Suprapubic skin (tissue), 4 donors: ENCODE measurements around the gene NGB. TPM values are rescaled to one million over a fixed set of nuclear protein-coding genes. Genes with fewer than 3 reads are reported as not detected.

Experiments used
- DNase-seq, 2 donors: peaks; one replicate each; pipeline ENCODE4 v3.0.0-alpha.2; 2019; ENCODE audit warnings: low spot score in 2 of 2
- H3K27ac ChIP-seq: fragments of 200-600 bp; sonication (generic); one replicate; pipeline ENCODE4 v1.5.1; 2019
- H3K27me3 ChIP-seq: fragments of 200-600 bp; sonication (generic); one replicate; pipeline ENCODE4 v1.5.1; 2019
- H3K36me3 ChIP-seq: fragments of 200-600 bp; sonication (generic); one replicate; pipeline ENCODE4 v1.5.1; 2019
- H3K4me1 ChIP-seq: fragments of 200-600 bp; sonication (generic); one replicate; pipeline ENCODE4 v1.5.1; 2019
- H3K4me3 ChIP-seq: fragments of 200-600 bp; sonication (generic); one replicate; pipeline ENCODE4 v1.5.1; 2019; ENCODE audit warnings: mild to moderate bottlenecking
- H3K9me3 ChIP-seq: fragments of 200-600 bp; sonication (generic); one replicate; pipeline ENCODE4 v1.5.1; 2019
- EP300 ChIP-seq: sonication (generic); formaldehyde crosslinking; IDR thresholded peaks from one replicate; pipeline ENCODE4 v1.6.1; 2017; ENCODE audit warnings: antibody characterized with exemption
- POLR2A ChIP-seq, 2 donors: fragments of 450-650 bp; IDR thresholded peaks; one replicate each; pipeline ENCODE4 v1.6.1; 2017; ENCODE audit warnings: antibody characterized with exemption in 2 of 2, mild to moderate bottlenecking in 2 of 2, moderate library complexity in 2 of 2
- POLR2AphosphoS5 ChIP-seq, 3 donors: sonication (generic); formaldehyde crosslinking; IDR thresholded peaks; one replicate each; pipeline ENCODE4 v1.6.1; 2017; ENCODE audit warnings: antibody characterized with exemption in 3 of 3
- WGBS: methylation state at CpG from one replicate; pipeline ENCODE4 v1.1.5; 2018; 5-methylcytosine and 5-hydroxymethylcytosine counted together
- total RNA-seq, 4 donors: library from RNA; depleted of rRNA; stranded (reverse); fragments of >200 nt; gene quantifications; one replicate each; pipeline ENCODE4 v1.1.0, GENCODE V29; 2016
- TF ChIP-seq, protein P1 (sequence below), 2 donors: fragments of 200-600 bp in 1 of 2; fragments of 450-650 bp in 1 of 2; sonication (generic) in 1 of 2; IDR thresholded peaks; one replicate each; pipeline ENCODE4 v1.5.1; 2016 to 2019; ENCODE audit warnings: antibody characterized with exemption in 2 of 2, mild to moderate bottlenecking in 1 of 2, moderate library complexity in 1 of 2

The NGB gene
- total RNA-seq, 4 donors from 2014 or later: not detected

- no peak for TF ChIP-seq POLR2AphosphoS5 (IDR thresholded peaks at IDR 0.05)
- no peak for TF ChIP-seq POLR2A (IDR thresholded peaks at IDR 0.05)
- TF ChIP-seq, protein P1, sequence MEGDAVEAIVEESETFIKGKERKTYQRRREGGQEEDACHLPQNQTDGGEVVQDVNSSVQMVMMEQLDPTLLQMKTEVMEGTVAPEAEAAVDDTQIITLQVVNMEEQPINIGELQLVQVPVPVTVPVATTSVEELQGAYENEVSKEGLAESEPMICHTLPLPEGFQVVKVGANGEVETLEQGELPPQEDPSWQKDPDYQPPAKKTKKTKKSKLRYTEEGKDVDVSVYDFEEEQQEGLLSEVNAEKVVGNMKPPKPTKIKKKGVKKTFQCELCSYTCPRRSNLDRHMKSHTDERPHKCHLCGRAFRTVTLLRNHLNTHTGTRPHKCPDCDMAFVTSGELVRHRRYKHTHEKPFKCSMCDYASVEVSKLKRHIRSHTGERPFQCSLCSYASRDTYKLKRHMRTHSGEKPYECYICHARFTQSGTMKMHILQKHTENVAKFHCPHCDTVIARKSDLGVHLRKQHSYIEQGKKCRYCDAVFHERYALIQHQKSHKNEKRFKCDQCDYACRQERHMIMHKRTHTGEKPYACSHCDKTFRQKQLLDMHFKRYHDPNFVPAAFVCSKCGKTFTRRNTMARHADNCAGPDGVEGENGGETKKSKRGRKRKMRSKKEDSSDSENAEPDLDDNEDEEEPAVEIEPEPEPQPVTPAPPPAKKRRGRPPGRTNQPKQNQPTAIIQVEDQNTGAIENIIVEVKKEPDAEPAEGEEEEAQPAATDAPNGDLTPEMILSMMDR (IDR thresholded peaks at IDR 0.05): no peak
- no peak for TF ChIP-seq EP300
- peaks cover 8% of the 10 kb centered on the region for H3K4me1 ChIP-seq
- no peak overlapping the region for H3K4me3 ChIP-seq
- peaks cover 31% of the 10 kb centered on the region for H3K27me3 ChIP-seq
- no peaks in the 10 kb centered on the region for H3K36me3 ChIP-seq
- no peak overlapping the region for H3K27ac ChIP-seq
- DNase-seq: no peak
- no peaks in the 10 kb centered on the region for H3K9me3 ChIP-seq
- 78% methylated on average over 16 of the region's 16 CpGs for WGBS
Observed at GRCh38 chr14:77265561-77266335, 5.3 kb downstream of the NGB start.

DNA sequence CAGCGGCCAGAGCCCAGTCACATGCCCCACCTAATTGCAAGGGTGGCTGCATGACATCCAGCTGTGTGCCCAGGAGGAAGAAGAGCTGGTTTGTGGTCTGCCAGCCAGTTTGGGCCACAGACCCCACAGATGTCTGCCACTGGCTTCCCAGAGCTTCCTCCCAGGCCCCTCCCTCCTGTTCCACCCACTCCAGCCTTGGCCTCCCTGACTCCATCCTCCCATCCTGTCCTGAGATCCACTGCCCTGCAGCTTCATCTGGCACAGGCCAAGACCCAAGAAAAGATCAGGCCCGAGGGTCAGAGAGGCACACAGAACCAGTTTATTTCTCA, 5.9 kb downstream of the NGB start:
- Histone ChIP-seq H3K4me1 (peaks cover 3% of the 10 kb centered on the region), H3K9me3 (no peaks in the 10 kb centered on the region), H3K4me3 (no peak overlapping the region), H3K27me3 (peaks cover 28% of the 10 kb centered on the region), H3K36me3 (no peaks in the 10 kb centered on the region), H3K27ac (no peak overlapping the region)
- 67% methylated on average over 1 of the region's 2 CpGs for WGBS
- DNase-seq: no peak
- no peak for TF ChIP-seq EP300
- TF ChIP-seq POLR2A (IDR thresholded peaks at IDR 0.05): no peak

DNA sequence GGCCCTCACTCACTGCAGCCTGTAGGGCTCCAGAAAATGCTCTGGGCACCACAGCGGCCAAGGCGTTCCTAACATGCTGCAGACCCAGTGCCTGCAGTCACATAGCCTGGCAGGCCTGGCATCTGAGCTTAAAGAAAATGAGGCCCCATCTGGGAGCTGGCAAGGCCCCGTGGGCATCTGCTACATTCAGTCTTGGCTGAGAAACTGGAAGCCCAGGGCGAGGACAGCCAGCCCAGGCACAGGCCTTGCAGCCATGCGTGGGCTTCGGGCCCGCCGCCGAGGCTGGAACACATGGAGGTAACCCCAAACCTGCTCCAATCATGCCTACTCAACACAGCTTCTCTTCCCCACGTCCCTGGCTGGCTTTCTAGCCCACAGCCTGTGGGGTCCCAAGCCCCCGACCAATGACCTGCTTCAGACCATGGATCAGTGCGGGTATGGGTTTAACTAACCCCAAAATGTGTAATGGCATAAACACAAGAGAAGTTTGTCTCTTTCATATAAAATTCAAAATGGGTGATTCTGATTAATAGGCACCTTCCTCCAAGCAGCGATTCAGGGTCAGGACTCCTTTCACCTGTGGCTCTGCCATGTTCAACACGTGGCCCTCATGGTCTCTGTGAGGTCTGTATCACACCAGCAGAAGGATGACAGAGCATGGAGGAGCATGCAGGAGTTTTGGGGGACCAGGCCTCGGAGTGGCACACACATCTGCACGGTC, 6.4 kb downstream of the NGB start:
- TF ChIP-seq POLR2AphosphoS5 (IDR thresholded peaks at IDR 0.05) (no peak), EP300 (no peak), POLR2A (IDR thresholded peaks at IDR 0.05) (no peak)
- TF ChIP-seq, protein P1 (IDR thresholded peaks at IDR 0.05): no peak
- no peaks in the 10 kb centered on the region for H3K36me3 ChIP-seq

DNA sequence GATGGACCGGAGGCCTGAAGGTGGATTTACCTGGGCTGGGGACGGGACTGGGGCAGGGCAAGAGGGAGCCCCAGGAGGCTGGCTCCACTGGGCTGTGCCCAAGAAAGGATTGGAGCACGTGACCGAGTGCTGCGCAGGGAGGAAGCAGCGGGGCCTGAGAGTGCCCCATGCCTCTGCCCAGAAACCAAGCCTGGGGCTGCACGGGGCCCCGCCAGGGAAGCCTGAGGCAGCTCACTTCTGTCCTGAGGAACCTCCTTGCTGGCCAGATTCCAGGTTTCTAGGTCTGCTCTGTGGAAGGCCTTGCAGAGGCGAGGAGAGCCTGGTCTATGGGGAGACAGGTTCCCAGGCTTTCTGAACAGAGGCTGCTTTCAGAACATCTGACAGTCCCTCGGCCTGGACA, 10.4 kb downstream of the NGB start:
- TF ChIP-seq, protein P1 (IDR thresholded peaks at IDR 0.05): no peak
- no peak for TF ChIP-seq EP300
- no peak for TF ChIP-seq POLR2A (IDR thresholded peaks at IDR 0.05)
- no peak for TF ChIP-seq POLR2AphosphoS5 (IDR thresholded peaks at IDR 0.05)

More for the DNA sequence above, 6.4 kb downstream of the NGB start:
- Histone ChIP-seq H3K9me3 (no peaks in the 10 kb centered on the region), H3K4me1 (no peaks in the 10 kb centered on the region), H3K27ac (no peak overlapping the region), H3K4me3 (no peak overlapping the region), H3K27me3 (peaks cover 24% of the 10 kb centered on the region)
- no peak for DNase-seq
- 96% methylated on average over 4 of the region's 16 CpGs for WGBS

GRCh38 chr14:77260199-77260598, 10.8 kb downstream of the NGB start:
- WGBS: 88% methylated on average over 11 of the region's 11 CpGs
- peaks cover 19% of the 10 kb centered on the region for H3K27me3 ChIP-seq
- H3K4me3 ChIP-seq: no peak overlapping the region
- H3K4me1 ChIP-seq: no peaks in the 10 kb centered on the region
- H3K36me3 ChIP-seq: peaks cover 2% of the 10 kb centered on the region
- DNase-seq: no peak
- TF ChIP-seq EP300: no peak
- TF ChIP-seq, protein P1 (IDR thresholded peaks at IDR 0.05): no peak
- TF ChIP-seq POLR2A (IDR thresholded peaks at IDR 0.05): no peak
- no peak for TF ChIP-seq POLR2AphosphoS5 (IDR thresholded peaks at IDR 0.05)
- no peaks in the 10 kb centered on the region for H3K9me3 ChIP-seq
- H3K27ac ChIP-seq: no peak overlapping the region

More for the DNA sequence above, 10.4 kb downstream of the NGB start:
- H3K27me3 ChIP-seq: peaks cover 19% of the 10 kb centered on the region
- DNase-seq: no peak
- H3K9me3 ChIP-seq: no peaks in the 10 kb centered on the region
- WGBS: 65% methylated on average over 9 of the region's 10 CpGs
- H3K4me3 ChIP-seq: no peak overlapping the region
- H3K27ac ChIP-seq: no peak overlapping the region
- peaks cover 2% of the 10 kb centered on the region for H3K36me3 ChIP-seq
- H3K4me1 ChIP-seq: no peaks in the 10 kb centered on the region
